Embryonic facial prominence (tissue), 1 donor: ENCODE results near the gene SHC1.
A peak's percentile ranks its signal among the peaks of the same experiment; 100 is the strongest.

ENCODE experiments used
- DNase-seq: peaks from one replicate; pipeline ENCODE4 v3.0.0-alpha.2; 2016; ENCODE audit errors: extremely low spot score

SHC1 gene

GRCh38 chr1:154937988-154938386 is 32.6 kb downstream of the SHC1 start:
- DNase-seq, result no peak

DNA sequence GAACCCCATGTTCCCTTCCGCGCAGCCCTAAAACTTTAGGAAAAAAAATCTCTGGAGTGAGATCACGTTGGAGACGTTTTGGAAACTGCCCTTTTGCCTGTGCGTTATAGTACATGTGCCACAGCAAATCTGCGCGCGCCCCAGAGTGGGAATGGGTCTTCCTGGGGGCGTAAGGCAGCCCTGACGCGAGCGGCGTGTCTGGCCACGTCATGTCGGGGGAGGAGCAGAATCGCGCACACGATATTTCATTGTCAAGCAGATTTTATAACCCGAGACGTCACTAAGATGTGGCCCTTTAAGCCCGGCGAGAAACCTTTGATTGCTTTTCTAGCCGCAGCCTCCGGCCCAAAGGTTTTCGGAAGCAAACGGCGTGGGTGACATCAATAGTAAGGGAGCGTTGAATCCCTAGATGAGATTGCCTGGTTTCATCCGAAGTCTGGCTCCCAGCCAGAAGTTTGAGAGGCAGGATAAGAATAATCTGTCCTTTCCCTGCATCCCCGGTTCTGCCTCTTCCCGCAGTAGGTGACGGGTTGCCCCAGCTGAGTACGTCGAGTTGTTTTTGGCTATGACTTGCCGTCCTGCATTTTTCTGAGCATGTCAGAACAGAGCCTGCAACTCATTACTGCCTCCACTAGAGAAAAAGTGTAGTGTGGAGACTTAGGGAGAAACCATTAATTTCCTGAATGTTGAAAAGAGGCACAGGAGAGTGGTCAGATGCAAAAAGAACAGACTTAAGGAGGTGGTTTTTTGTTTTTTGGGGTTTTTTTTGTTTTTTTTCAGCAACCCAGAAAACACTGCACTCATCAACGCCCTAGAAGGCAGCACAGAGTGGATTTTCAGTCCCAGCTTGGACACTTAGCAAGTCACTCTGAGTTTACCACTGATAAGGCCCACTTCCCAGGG is 33.2 kb downstream of the SHC1 start:
- peak; percentile 91 for DNase-seq

GRCh38 chr1:154936555-154937084 is 33.9 kb downstream of the SHC1 start, which contains the start of gene PMVK:
Gene PMVK, minus strand, starts transcription at chr1:154936719. Its CDS starts 34 bp downstream, at chr1:154936685.
- DNase-seq, result peak; percentile 93

DNA sequence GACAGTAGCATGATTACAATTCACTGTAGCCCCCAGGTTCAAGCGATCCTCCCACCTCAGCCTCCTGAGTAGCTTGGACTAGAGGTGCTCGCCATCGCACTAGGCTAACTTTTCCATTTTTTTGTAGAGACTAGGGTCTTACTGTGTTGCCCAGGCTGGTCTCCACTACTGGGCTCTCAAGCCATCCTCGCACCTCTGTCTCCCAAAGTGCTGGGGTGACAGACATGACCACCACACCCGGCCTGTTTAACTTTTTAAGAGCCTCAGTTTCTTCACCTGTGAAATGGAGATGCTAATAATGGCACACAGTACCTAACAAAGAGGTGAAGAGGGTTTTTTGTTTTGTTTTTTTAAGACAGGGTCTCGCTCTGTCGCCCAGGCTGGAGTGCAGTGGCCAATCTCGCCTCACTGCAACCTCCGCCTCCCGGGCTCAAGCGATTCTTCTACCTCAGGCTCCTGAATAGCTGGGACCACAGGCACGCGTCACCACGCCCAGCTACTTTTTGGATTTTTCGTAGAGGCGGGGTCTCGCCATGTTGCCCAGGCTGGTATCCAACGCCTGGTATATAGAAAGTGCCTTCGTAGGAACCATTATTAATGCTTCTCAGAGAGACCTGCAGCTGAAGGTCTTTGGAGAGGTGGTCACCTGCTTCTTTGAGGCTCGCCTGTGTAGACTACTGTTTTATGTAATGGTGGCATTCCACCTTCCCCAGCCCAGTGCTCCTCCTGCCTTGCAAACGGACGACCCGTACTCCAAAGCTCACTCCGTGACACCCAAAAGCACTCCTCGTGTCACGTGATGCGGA is 34.6 kb downstream of the SHC1 start:
- DNase-seq, result no peak

DNA sequence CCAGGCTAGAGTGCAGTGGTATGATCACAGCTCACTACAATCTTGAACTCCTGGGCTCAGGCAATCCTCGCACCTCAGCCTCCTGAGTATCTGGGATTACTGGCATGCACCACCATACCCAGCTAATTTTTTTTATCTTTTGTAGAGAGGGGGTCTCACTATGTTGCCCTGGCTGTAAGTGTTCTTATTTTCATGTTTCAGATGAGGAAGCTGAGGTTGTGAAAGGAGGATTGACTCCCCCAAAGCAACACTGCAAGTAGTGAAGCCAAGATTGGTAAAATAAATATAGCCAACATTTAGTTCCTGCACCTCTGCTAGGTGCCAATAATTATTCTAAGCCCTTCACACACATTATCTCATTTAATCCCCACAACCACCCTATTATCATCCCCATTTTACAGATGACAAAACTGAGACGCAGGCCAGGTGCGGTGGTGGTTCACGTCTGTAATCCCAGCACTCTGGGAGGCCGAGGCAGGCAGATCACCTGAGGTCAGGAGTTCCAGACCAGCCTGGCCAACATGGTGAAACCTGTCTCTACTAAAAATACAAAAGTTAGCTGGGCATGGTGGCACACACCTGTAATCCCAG is 36.1 kb downstream of the SHC1 start:
- DNase-seq, result no peak

DNA sequence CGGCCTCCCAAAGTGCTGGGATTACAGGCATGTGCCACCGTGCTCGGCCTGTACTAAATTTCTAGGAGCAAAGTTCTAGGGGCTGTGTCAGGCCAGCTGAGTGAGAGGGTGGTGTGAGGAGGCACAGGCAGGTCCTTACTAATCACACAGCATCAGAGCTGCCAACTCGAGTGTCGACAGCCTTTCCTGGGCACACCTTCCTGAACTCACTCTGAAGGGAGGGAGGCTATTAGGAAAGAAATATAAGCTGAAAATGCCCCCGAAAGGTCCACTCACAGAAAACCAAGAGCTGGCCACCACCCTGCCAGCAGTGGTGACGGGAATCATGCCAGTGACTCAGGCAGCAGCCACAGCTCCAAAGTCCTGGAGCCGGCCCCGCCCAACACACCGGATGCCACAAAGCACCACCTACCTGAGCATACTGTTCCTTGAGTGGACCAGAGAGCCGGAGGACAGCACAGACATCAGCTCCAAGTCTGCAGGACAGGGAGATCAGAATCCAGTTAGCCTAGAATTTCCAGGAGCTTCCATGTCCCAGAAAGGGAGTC is 38.5 kb downstream of the SHC1 start:
- DNase-seq, result no peak

DNA sequence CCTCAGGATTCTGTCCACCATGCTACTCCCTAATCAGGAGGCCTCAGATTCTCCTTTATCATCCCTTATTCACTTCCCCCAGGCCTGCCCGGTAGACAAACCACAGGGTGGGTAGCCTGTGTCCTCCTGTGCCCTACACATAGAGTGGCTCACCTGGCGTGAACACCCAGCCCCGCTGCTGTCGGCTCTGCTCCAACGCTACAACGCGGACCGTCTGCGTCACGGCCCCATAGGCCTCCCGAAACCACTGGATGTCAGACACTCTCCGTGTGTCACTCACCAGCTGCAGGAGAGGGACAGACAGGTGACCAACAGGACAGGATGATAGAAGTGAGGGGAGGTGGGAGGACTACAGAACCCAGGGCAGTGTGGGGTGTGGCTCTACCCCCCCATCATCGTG is 44.3 kb downstream of the SHC1 start:
- no peak for DNase-seq

- no peak for DNase-seq
Measured at GRCh38 chr1:154925335-154926170, 45.0 kb downstream of the SHC1 start.

- DNase-seq, result no peak
Measured at GRCh38 chr1:154923695-154924094, 46.9 kb downstream of the SHC1 start.

DNA sequence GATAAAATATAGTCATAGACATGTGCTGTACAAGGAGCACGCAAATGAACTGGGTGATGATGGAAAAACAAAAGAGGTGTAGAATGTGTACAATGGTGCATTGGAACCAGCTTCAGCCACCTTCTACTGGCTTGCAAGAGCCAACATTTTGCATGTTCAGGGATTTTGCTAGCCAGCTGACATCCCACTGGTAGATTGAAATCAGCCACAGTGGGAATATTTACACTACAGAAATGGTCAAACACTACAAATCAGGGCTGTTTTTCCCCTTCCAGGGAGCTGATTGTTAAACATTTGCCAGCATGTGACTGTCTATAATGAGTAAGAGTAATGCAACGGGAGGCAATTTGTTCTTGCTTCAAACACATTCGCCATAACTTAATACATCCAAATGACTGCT is 57.3 kb downstream of the SHC1 start:
- no peak for DNase-seq

DNA sequence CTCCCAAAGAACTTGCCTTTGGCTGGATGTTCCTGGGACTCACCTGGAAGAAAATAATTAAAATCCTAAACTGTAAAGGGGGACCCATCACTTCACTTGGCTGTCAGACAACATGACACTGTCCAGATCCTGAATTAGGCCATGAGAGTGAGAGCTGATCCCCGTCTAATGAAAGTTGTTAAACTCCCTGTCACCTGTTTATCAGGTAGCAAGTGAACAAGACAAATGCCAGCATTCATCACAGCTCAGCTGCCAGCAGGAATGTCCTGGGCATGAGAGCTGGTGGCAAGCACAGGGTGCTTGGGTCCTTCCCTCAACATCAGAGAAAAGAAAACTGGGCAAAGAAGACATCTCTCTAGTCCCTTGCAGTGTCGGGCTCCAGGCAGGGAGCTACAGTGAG is 57.8 kb downstream of the SHC1 start:
- DNase-seq, result no peak
